ENCODE measurements around the gene PLCG1. TPM values are rescaled to one million over a fixed set of nuclear protein-coding genes. Genes with fewer than 3 reads are reported as not detected.

The PLCG1 gene
- total RNA-seq, 4 donors from 2014 or later = 82.7 to 377 (median 155) TPM

GRCh38 chr20:41179961-41180360 lies 42.6 kb downstream of the PLCG1 start:
- H3K9me3 ChIP-seq = no peaks in the 10 kb centered on the region
- H3K4me1 ChIP-seq = peaks cover 6 to 16% (median 10%) of the 10 kb centered on the region in 4 donors
- no peak for TF ChIP-seq EP300 (IDR thresholded peaks at IDR 0.05; ENCODE audit: low read depth)
- TF ChIP-seq, protein P1, sequence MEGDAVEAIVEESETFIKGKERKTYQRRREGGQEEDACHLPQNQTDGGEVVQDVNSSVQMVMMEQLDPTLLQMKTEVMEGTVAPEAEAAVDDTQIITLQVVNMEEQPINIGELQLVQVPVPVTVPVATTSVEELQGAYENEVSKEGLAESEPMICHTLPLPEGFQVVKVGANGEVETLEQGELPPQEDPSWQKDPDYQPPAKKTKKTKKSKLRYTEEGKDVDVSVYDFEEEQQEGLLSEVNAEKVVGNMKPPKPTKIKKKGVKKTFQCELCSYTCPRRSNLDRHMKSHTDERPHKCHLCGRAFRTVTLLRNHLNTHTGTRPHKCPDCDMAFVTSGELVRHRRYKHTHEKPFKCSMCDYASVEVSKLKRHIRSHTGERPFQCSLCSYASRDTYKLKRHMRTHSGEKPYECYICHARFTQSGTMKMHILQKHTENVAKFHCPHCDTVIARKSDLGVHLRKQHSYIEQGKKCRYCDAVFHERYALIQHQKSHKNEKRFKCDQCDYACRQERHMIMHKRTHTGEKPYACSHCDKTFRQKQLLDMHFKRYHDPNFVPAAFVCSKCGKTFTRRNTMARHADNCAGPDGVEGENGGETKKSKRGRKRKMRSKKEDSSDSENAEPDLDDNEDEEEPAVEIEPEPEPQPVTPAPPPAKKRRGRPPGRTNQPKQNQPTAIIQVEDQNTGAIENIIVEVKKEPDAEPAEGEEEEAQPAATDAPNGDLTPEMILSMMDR (IDR thresholded peaks at IDR 0.05) = no peak
- no peak for TF ChIP-seq POLR2AphosphoS5 (IDR thresholded peaks at IDR 0.05)
- no peak for TF ChIP-seq POLR2A (IDR thresholded peaks at IDR 0.05)
- no peaks in the 10 kb centered on the region for H3K27me3 ChIP-seq
- in situ Hi-C loops (cut with MboI; ENCODE audit: low pct_ligation_motif_present in 1 of 4, low pct_unique_long_range_greater_than_20kb in 1 of 4, low sequenced_read_pairs in 3 of 4) (loop anchor here (5.0 to 10.0 kb wide), 4 partner anchors 45 to 157 kb away; no protein-coding TSS in a partner anchor), intact Hi-C loops (cut with DNase I; ENCODE audit: low total_unique reads) (loop anchor here (2.0 kb wide), 1 partner anchor 51 kb away; no protein-coding TSS in a partner anchor)
- H3K27ac ChIP-seq = no peak overlapping the region
- no peak overlapping the region for H3K4me3 ChIP-seq
- H3K36me3 ChIP-seq = no peaks in the 10 kb centered on the region
- 94 to 100% methylated on average over 5 to 8 of the region's 8 CpGs for WGBS, 2 donors (ENCODE audit: low coverage in 1 of 2)
- DNase-seq = no peak

DNA sequence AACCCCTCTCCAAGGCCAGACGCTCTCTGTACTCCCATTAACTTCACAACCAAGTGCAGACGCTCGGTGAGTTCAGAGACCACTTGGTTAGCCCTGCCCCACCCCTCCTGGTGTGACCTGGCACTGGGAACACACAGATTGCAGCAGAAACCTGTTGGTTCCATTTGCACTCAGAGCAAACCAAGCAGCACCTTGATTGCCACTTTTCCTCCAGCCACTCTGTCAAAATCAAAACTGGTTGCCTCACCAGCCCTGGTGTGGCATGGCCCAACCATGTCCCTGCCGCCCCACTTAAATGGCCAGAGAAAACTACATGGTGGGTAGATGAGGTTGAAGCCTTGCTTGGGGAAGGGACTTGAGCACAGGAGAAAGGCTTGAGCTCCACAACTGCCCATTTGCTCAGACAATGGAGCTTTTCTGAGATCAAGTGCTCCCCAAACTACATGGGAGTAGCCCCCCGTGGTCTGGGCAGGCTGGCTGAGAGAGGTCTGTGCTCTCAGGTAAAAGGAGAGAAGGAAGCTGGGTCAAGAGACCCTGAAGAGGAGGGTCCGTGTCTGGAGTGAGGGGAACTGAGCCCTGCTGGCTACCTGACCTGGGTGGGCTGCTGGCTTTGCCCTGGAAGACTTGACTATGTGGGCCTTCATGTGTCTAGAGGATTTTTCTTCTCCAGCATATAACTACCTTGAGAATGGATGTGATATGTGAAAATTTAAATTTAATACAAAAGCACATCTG lies 43.4 kb downstream of the PLCG1 start:
- no peak overlapping the region for H3K27ac ChIP-seq
- no peaks in the 10 kb centered on the region for H3K27me3 ChIP-seq
- H3K4me3 ChIP-seq = no peak overlapping the region
- in situ Hi-C loops (cut with MboI; ENCODE audit: low pct_ligation_motif_present in 1 of 4, low pct_unique_long_range_greater_than_20kb in 1 of 4, low sequenced_read_pairs in 3 of 4) (no loop called here), intact Hi-C loops (cut with DNase I; ENCODE audit: low total_unique reads) (no loop called here)
- no peak for DNase-seq
- H3K4me1 ChIP-seq = peaks cover 6 to 10% (median 9%) of the 10 kb centered on the region in 4 donors
- H3K36me3 ChIP-seq = no peaks in the 10 kb centered on the region
- TF ChIP-seq POLR2A (IDR thresholded peaks at IDR 0.05) = no peak
- TF ChIP-seq, protein P1 (IDR thresholded peaks at IDR 0.05) = no peak
- TF ChIP-seq EP300 (IDR thresholded peaks at IDR 0.05; ENCODE audit: low read depth) = no peak
- TF ChIP-seq POLR2AphosphoS5 (IDR thresholded peaks at IDR 0.05) = no peak
- 84% methylated on average over 6 of the region's 6 CpGs; no CpG with 5 or more reads in 1 of the 2 donors for WGBS, 2 donors (ENCODE audit: low coverage in 1 of 2)
- H3K9me3 ChIP-seq = no peaks in the 10 kb centered on the region

- no peaks in the 10 kb centered on the region for H3K27me3 ChIP-seq
- no peak overlapping the region for H3K27ac ChIP-seq
- no peak for TF ChIP-seq POLR2A (IDR thresholded peaks at IDR 0.05)
- TF ChIP-seq POLR2AphosphoS5 (IDR thresholded peaks at IDR 0.05) = no peak
- TF ChIP-seq EP300 (IDR thresholded peaks at IDR 0.05; ENCODE audit: low read depth) = no peak
- TF ChIP-seq, protein P1 (IDR thresholded peaks at IDR 0.05) = no peak
- intact Hi-C loops (cut with DNase I; ENCODE audit: low total_unique reads) = no loop called here
- no peaks in the 10 kb centered on the region for H3K9me3 ChIP-seq
- DNase-seq = no peak
- 93% methylated on average over 3 of the region's 3 CpGs; no CpG with 5 or more reads in 1 of the 2 donors for WGBS, 2 donors (ENCODE audit: low coverage in 1 of 2)
- peaks cover 6 to 10% (median 9%) of the 10 kb centered on the region in 4 donors for H3K4me1 ChIP-seq
- H3K4me3 ChIP-seq = no peak overlapping the region
- no peaks in the 10 kb centered on the region for H3K36me3 ChIP-seq
- in situ Hi-C loops (cut with MboI; ENCODE audit: low pct_ligation_motif_present in 1 of 4, low pct_unique_long_range_greater_than_20kb in 1 of 4, low sequenced_read_pairs in 3 of 4) = no loop called here
Observed at GRCh38 chr20:41181567-41181966, 44.2 kb downstream of the PLCG1 start.

DNA sequence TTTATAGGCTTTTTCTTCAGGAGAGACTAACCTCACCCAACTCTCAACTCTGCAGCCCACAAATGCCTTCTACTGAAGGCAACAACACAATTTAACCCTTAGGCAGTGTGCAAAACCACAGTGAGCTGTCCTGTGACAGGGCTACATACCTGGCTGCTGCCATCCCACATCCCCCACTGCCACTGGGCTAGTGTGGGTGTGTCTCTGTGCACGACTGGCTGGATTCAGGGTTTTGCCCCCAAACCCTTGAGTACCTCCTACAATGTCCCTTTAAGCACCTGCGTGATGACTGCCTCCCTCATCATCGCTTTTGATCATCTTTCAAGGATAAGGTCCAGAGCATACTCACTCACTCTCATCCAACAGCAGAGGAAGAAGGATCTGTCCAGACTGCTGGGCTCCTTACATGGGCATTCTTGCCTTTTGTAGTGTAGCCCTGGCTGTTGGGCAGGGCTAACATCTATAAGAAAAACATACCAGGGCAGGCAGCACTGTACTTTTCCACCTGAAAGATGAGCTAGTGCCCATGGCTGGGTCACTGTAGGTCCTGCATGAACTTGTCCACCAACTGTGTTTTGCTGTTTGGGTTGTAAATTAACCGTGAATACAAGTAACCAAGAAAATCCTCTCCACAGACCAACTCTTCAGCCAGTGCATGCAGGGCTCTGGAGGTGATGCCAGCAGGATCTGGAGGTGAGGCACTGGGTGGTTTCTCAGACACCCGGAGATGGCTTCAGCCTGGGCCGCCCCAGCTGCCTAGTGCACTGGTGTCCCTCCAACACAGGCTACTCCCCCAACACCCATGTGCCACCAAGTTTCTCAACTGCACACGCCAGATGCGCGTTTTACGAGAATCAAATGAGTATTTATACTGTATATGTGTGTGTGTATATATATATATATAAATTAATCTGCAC lies 45.2 kb downstream of the PLCG1 start:
- H3K4me3 ChIP-seq = no peak overlapping the region
- H3K36me3 ChIP-seq = no peaks in the 10 kb centered on the region
- DNase-seq = no peak
- 92% methylated on average over 10 of the region's 10 CpGs; no CpG with 5 or more reads in 1 of the 2 donors for WGBS, 2 donors (ENCODE audit: low coverage in 1 of 2)
- H3K4me1 ChIP-seq = peaks cover 6 to 7% (median 6%) of the 10 kb centered on the region in 4 donors
- intact Hi-C loops (cut with DNase I; ENCODE audit: low total_unique reads) (no loop called here), in situ Hi-C loops (cut with MboI; ENCODE audit: low pct_ligation_motif_present in 1 of 4, low pct_unique_long_range_greater_than_20kb in 1 of 4, low sequenced_read_pairs in 3 of 4) (no loop called here)
- no peaks in the 10 kb centered on the region for H3K27me3 ChIP-seq
- H3K27ac ChIP-seq = no peak overlapping the region
- H3K9me3 ChIP-seq = no peaks in the 10 kb centered on the region
- TF ChIP-seq POLR2A (IDR thresholded peaks at IDR 0.05) (no peak), EP300 (IDR thresholded peaks at IDR 0.05; ENCODE audit: low read depth) (no peak), POLR2AphosphoS5 (IDR thresholded peaks at IDR 0.05) (no peak)
- TF ChIP-seq, protein P1 (IDR thresholded peaks at IDR 0.05) = no peak

All from transverse colon (tissue), 4 donors.